HepG2 (cell line): ENCODE data around the gene DHRS13. TPM values are rescaled to one million over a fixed set of nuclear protein-coding genes. Genes with fewer than 3 reads are reported as not detected.

Source experiments
- ARID2 ChIP-seq: sonication (generic); formaldehyde crosslinking; IDR thresholded peaks from 2 replicates; pipeline ENCODE4 v1.8.1; 2022; ENCODE audit warnings: mild to moderate bottlenecking, missing genetic modification reagents, borderline replicate concordance
- BCL3 ChIP-seq: sonication (generic); formaldehyde crosslinking; IDR thresholded peaks from 2 replicates; pipeline ENCODE4 v1.5.1; 2020; ENCODE audit warnings: mild to moderate bottlenecking, missing genetic modification reagents, moderate library complexity
- HNRNPLL ChIP-seq: fragments of 200-400 bp; formaldehyde crosslinking; IDR thresholded peaks from 2 replicates; pipeline ENCODE4 v1.6.1; 2017; ENCODE audit warnings: mild to moderate bottlenecking, low read depth, low read length; ENCODE audit not compliant: poor library complexity, severe bottlenecking
- KMT2B ChIP-seq: IDR thresholded peaks from 2 replicates; pipeline ENCODE4 v1.6.1; 2016; ENCODE audit warnings: missing genetic modification reagents, missing compliant biosample characterization
- NPAS2 ChIP-seq: sonication (generic); formaldehyde crosslinking; IDR thresholded peaks from 2 replicates; pipeline ENCODE4 v1.8.0; 2022; ENCODE audit warnings: mild to moderate bottlenecking, missing genetic modification reagents, borderline replicate concordance
- NRL ChIP-seq: sonication (generic); formaldehyde crosslinking; IDR thresholded peaks from 2 replicates; pipeline ENCODE4 v1.5.0; 2020; ENCODE audit warnings: missing genetic modification reagents, mild to moderate bottlenecking, moderate library complexity, borderline replicate concordance
- PCBP1 ChIP-seq: fragments of 200-400 bp; formaldehyde crosslinking; IDR thresholded peaks from 2 replicates; pipeline ENCODE4 v1.6.1; 2017; ENCODE audit warnings: mild to moderate bottlenecking, low read depth, low read length, borderline replicate concordance
- PHF5A ChIP-seq: IDR thresholded peaks from one replicate; pipeline ENCODE4 v1.6.1; 2018; ENCODE audit warnings: low read depth, missing genetic modification reagents; ENCODE audit not compliant: unreplicated experiment
- POGK ChIP-seq: sonication (generic); formaldehyde crosslinking; conservative IDR thresholded peaks from 2 replicates; pipeline ENCODE4 v1.8.0; 2022; ENCODE audit warnings: mild to moderate bottlenecking, moderate library complexity, missing genetic modification reagents
- PRDM10 ChIP-seq: sonication (generic); formaldehyde crosslinking; IDR thresholded peaks from 2 replicates; pipeline ENCODE4 v1.4.0; 2020; ENCODE audit warnings: low read depth, missing genetic modification reagents
- SALL2 ChIP-seq: sonication (generic); formaldehyde crosslinking; IDR thresholded peaks from 2 replicates; pipeline ENCODE4 v1.8.1; 2023; ENCODE audit warnings: mild to moderate bottlenecking, missing genetic modification reagents, inconsistent platforms
- SNAPC5 ChIP-seq: sonication (generic); formaldehyde crosslinking; IDR thresholded peaks from 2 replicates; pipeline ENCODE4 v1.8.1; 2023; ENCODE audit warnings: mild to moderate bottlenecking, missing genetic modification reagents, borderline replicate concordance
- SP4 ChIP-seq: sonication (generic); formaldehyde crosslinking; IDR thresholded peaks from 2 replicates; pipeline ENCODE4 v1.8.1; 2023; ENCODE audit warnings: mild to moderate bottlenecking, missing genetic modification reagents
- YY1 ChIP-seq: IDR thresholded peaks from 2 replicates; pipeline ENCODE4 v1.6.1; 2011; ENCODE audit warnings: low read length, low read depth, moderate library complexity, mild to moderate bottlenecking; ENCODE audit not compliant: insufficient read depth, insufficient replicate concordance
- ZBTB20 ChIP-seq: sonication (generic); formaldehyde crosslinking; IDR thresholded peaks from 2 replicates; pipeline ENCODE4 v1.8.1; 2023; ENCODE audit warnings: missing genetic modification reagents, low read depth, mild to moderate bottlenecking, borderline replicate concordance
- ZC3H4 ChIP-seq: sonication (generic); formaldehyde crosslinking; IDR thresholded peaks from 2 replicates; pipeline ENCODE4 v1.4.0; 2020; ENCODE audit warnings: missing genetic modification reagents, borderline replicate concordance
- ZNF337 ChIP-seq: sonication (generic); formaldehyde crosslinking; IDR thresholded peaks from 2 replicates; pipeline ENCODE4 v1.5.1; 2020; ENCODE audit warnings: missing genetic modification reagents, low read depth, mild to moderate bottlenecking, borderline replicate concordance
- ZNF883 ChIP-seq: sonication (generic); formaldehyde crosslinking; IDR thresholded peaks from 2 replicates; pipeline ENCODE4 v1.5.1; 2020; ENCODE audit warnings: mild to moderate bottlenecking, missing genetic modification reagents; ENCODE audit errors: not compliant biosample characterization
- ZSCAN20 ChIP-seq: sonication (generic); formaldehyde crosslinking; IDR thresholded peaks from 2 replicates; pipeline ENCODE4 v1.4.0; 2020; ENCODE audit warnings: missing genetic modification reagents, mild to moderate bottlenecking, borderline replicate concordance
- ZSCAN31 ChIP-seq: sonication (generic); formaldehyde crosslinking; IDR thresholded peaks from 2 replicates; pipeline ENCODE4 v1.5.0; 2020; ENCODE audit warnings: low read depth, mild to moderate bottlenecking, missing genetic modification reagents
- polyA plus RNA-seq, 8 experiments: library from polyadenylated mRNA; depleted of rRNA in 3 of 8; stranded (reverse) in 7 of 8; unstranded in 1 of 8; fragments of >200 nt; fragmentation: Illumina TruSeq in 4 of 8; extraction: Trizol in 4 of 8; gene quantifications; 2 replicates each; pipeline versions ENCODE4 v1.2.1 to v1.2.3, GENCODE V29; 2011 to 2016; ENCODE audit warnings: low read depth in 4 of 8, missing spikeins in 1 of 8, mixed read lengths in 1 of 8; ENCODE audit not compliant: insufficient read depth in 1 of 8
- total RNA-seq, 5 experiments: library from RNA; depleted of rRNA; stranded (reverse); fragments of >200 nt; fragmentation: Illumina TruSeq; extraction: Trizol; gene quantifications; 2 replicates each; pipeline ENCODE4 v1.2.3, GENCODE V29; 2016; ENCODE audit warnings: low read depth in 1 of 5

The DHRS13 gene
- total and polyA plus RNA-seq, 2 of the 13 experiments (the other 11 are each of a cell fraction or from before 2014, with no cell fraction given): 11.8 to 12.6 TPM

GRCh38 chr17:28896884-28897768 lies 5.8 kb downstream of the DHRS13 start, which contains the start of gene FLOT2 (continued):
- TF ChIP-seq BCL3 (CRISPR knock-in tag): peak; percentile 75; the same call in 1 of the 2 replicates
- peak; percentile 71; the same call in 1 of the 2 replicates for TF ChIP-seq ZBTB20
- TF ChIP-seq SP4 (CRISPR knock-in tag): peak; percentile 67; the same call in 1 of the 2 replicates
- TF ChIP-seq PCBP1: peak; percentile 92; the same call in 1 of the 2 replicates
- 0 out of 2 replicates have a peak, but pooled peaks have one; percentile 9 for TF ChIP-seq ZC3H4 (CRISPR knock-in tag)
- TF ChIP-seq ZSCAN31 (CRISPR knock-in tag): peak; percentile 70; the same call in 1 of the 2 replicates
- 0 out of 2 replicates have a peak, but pooled peaks have one; percentile 31 for TF ChIP-seq PRDM10 (CRISPR knock-in tag)
- peak; percentile 50; the same call in 1 of the 2 replicates for TF ChIP-seq NRL (CRISPR knock-in tag)
- TF ChIP-seq YY1: peak; percentile 76
- TF ChIP-seq POGK (CRISPR knock-in tag): no peak; the same call in 1 of the 2 replicates
- 0 out of 2 replicates have a peak, but pooled peaks have one; percentile 67 for TF ChIP-seq ZNF337
- TF ChIP-seq SNAPC5 (CRISPR knock-in tag): no peak
- peak; percentile 44; the same call in 1 of the 2 replicates for TF ChIP-seq KMT2B
- TF ChIP-seq ZNF883 (CRISPR knock-in tag): peak; percentile 37
- TF ChIP-seq ARID2: no peak
- no peak for TF ChIP-seq NPAS2 (CRISPR knock-in tag)
- peak; percentile 56 for TF ChIP-seq PHF5A
- TF ChIP-seq ZSCAN20 (CRISPR knock-in tag): peak; percentile 26; the same call in 1 of the 2 replicates
- peak; percentile 68; the same call in 1 of the 2 replicates for TF ChIP-seq SALL2
- TF ChIP-seq HNRNPLL: peak; percentile 55
